ENCODE measurements around the gene FBLN7. TPM values are rescaled to one million over a fixed set of nuclear protein-coding genes. Genes with fewer than 3 reads are reported as not detected.
A peak's percentile ranks its signal among the peaks of the same experiment; 100 is the strongest.

Gene FBLN7
- total RNA-seq, 1 donor from 2014 or later = 1.2 TPM

GRCh38 chr2:112140205-112140802 lies 2.1 kb downstream of the FBLN7 start:
- DNase-seq (ENCODE audit: low spot score) = no peak

DNA sequence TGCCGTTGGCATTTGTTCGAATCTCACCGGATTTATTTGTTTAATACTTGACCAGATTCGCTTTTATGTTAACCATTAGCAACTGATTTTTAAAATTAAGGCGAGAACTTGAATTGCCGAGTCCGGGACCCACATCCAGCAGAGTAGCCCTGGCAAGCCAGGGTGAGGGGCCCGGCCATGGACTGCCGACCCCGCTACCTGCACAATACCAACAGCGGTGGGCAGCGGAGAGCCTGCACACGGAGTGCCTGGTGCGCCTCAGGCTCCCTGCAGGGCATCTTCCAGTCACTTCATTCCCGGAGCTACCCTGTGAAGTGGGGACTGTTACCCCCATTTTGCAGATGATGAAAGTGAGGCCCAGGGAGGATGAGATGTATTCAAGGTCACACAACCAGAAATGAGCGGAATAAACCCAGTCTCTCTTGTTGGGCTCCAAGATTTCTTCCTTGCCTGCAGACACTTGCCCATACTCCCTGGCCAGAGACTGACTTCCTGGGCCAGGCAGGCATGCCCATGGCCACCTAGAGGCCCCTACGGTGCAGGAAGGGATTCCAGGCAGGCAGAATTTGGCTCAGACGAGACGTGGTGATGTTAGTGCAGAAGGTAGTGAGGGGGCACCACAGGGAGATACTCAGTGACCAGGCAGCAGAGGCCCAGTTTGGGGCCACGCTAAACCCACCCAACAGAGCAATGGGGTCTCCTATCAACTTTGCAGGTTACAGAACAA lies 2.9 kb downstream of the FBLN7 start:
- no peak for DNase-seq (ENCODE audit: low spot score)

DNA sequence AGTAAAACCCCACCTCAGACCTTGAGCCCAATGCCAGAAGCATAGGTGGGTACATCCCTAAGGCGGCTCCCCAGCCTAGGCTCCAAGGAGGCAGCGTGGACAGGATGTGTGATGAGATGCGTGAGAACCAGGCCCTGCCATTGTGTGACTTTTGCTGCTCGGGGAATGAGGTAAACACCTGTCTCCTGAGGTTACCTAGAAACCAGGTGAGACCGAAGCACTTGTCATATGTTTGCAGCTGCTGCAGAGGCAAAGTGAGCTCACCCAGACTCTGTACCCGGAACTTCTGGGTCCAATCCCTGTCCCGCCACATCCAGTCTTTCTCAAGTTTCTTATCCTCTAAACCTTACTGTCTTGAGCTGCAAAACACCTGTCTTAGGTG lies 3.4 kb downstream of the FBLN7 start:
- no peak for DNase-seq (ENCODE audit: low spot score)

GRCh38 chr2:112142525-112143078 lies 4.4 kb downstream of the FBLN7 start:
- DNase-seq (ENCODE audit: low spot score) = no peak

DNA sequence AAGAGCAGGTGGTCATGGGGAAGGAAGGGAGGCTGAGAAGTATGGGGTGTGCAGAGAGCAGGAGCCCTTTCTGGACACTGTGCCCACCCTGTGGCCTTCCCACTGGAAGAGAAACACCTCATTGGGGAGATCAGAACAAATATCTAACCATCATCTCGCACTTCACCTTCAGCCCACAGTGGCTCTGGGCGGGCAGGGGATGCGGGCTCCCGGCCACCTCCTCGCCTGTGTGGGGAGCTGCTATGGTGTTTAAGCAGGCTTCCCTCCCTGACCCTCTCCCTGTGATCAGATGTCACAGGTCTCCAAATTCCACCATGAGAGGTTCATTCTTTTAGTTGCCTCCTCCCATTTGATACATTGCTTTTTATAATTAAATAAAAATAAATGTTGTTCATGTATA lies 5.0 kb downstream of the FBLN7 start:
- DNase-seq (ENCODE audit: low spot score) = no peak

DNA sequence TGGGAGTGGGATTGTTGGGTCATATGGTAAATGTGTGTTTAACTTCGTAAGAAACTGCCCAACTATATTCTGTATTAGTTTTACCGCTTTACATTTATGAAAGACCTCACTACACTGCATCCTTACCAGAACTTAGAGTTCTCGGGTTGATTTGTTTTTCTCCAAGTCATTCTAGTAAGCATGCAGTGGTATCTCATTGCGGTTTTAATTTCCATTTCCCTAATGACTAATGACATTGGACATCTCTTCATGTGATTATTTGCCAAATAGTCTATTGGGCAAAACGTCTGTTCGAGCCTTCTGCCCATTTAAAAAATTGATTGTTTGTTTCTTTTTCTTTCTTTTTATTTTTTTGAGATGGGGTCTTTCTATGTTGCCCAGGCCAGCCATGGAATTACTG lies 6.8 kb downstream of the FBLN7 start:
- DNase-seq (ENCODE audit: low spot score) = no peak

DNA sequence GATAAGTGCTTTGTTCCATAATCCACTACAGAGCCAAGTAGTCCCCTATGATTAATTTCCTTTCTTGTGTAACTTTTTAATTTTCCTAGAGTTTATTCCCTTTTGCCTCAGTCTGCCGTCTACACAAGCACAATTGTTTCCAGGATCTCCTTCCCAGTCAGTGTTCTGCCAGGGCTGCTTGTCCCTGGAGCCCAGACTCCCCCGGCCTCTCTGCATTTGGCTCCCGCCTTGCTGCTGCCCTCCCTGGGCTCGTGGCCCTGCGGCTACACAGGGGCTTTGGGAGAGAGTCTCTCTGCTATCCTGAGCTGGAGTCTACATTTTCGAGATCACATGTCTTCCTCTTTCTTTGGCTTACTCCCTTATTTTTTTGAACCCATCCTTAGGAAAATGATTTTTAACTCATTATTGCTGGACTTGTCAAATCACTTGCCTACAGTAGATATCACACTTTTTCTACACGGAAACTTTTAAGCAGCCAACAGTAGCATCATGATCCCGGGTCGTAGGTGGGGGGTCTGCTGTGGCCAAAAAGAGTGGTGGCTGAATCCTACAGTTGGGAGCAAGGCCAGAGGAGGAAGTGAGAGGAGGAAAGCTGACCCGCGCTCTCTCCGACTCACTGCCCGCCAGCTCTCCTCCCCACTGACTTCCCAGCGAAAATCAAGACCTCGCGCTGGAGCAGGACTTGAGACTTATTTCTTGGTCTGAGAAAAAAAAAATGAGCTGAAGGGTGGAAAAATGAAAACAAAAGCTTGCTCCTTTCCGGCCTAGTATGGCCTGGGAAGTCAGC lies 9.4 kb downstream of the FBLN7 start:
- no peak for DNase-seq (ENCODE audit: low spot score)

DNA sequence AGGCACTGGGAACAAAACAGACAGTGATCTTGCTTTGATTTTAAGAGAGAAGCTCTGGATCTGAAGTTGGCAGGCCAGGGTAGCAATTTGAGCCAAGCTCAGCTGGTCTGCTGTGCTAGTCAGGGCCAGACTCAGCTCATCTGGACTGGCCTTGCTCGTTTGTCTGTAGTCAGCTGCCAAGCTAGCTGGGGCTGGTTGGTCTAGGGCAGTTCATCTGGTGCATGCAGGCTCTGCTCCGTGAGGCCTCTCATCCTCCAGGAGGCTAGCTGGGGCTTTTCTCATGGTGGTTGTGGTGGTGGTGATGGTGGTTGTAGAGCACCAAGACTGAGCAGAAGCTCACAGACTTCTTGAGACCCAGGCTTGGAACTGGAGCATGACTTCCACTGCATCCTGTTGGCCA lies 10.3 kb downstream of the FBLN7 start:
- DNase-seq (ENCODE audit: low spot score) = no peak

GRCh38 chr2:112149194-112149593 lies 11.0 kb downstream of the FBLN7 start:
- DNase-seq (ENCODE audit: low spot score) = no peak

- DNase-seq (ENCODE audit: low spot score) = no peak
Observed at GRCh38 chr2:112149866-112150435, 11.8 kb downstream of the FBLN7 start.

- DNase-seq (ENCODE audit: low spot score) = peak; percentile 86
Observed at GRCh38 chr2:112150447-112150846, 12.3 kb downstream of the FBLN7 start.

- no peak for DNase-seq (ENCODE audit: low spot score)
Observed at GRCh38 chr2:112150851-112151250, 12.7 kb downstream of the FBLN7 start.

DNA sequence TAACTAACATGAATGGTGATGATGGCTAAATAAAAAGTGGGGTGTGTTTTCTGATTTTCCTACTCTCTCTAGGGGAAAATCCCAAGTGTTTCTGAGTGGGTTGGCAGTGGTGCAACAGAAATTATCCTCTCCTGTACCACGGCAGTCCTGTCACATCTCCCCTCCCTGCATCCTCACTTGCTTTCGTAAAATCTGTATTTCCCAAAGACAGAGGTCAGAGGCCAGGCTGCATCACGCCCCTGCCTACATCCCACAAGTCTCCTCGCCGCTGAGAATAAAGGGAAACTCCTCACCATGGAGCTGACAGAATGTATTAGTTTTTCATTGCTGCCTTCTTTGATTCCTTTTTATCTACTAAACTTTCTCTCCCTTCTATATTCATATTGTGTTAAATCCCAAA lies 13.1 kb downstream of the FBLN7 start:
- no peak for DNase-seq (ENCODE audit: low spot score)

GRCh38 chr2:112151701-112152440 lies 13.7 kb downstream of the FBLN7 start:
- no peak for DNase-seq (ENCODE audit: low spot score)

DNA sequence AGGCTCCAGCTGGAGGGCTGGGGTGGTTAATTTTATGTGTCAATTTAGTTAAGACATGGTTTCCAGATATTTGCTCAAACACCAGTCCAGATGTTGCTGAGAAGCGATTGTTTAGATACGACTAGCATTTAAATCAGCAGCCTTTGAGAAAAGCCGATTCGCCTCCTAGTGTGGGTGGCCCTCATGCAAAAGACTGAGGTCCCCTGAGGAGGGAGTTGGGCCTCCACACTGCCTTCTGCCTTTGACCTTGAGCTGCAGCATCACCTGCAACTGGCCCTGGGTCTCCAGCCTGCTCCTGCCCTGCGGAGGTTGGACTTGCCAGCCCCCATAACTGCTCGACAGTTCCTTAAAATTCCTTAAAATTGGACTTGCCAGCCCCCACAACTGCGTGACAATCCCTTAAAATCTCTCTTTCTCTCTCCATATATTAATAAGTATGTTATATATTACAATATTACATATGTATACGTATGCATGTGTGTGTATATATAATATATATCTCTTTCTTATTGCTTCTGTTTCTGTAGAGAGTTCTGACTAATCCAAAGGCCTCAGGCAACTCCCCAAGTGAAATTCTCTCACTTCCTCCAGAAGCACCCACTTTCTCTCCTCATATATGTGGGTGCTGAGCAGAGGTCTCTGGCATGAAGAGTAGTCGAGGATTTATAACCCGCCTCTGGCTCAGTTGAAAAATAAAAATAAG lies 14.4 kb downstream of the FBLN7 start:
- DNase-seq (ENCODE audit: low spot score) = no peak

DNA sequence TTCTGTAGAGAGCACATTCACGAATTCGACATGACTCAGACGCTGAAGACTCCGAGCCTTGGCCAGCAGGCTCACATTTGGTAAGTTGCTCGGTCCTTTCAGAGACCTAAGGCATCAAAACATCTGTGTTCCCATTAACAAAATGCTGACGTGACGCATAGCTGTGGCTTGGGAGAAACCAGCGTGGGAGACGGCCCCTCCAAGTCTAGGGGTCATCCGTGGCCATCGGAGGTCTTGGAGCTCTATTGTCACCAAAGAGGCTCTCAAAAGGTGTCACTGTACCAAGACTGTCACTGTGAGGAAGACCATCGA lies 14.9 kb downstream of the FBLN7 start:
- DNase-seq (ENCODE audit: low spot score) = no peak

GRCh38 chr2:112153501-112153900 lies 15.3 kb downstream of the FBLN7 start:
- DNase-seq (ENCODE audit: low spot score) = no peak

DNA sequence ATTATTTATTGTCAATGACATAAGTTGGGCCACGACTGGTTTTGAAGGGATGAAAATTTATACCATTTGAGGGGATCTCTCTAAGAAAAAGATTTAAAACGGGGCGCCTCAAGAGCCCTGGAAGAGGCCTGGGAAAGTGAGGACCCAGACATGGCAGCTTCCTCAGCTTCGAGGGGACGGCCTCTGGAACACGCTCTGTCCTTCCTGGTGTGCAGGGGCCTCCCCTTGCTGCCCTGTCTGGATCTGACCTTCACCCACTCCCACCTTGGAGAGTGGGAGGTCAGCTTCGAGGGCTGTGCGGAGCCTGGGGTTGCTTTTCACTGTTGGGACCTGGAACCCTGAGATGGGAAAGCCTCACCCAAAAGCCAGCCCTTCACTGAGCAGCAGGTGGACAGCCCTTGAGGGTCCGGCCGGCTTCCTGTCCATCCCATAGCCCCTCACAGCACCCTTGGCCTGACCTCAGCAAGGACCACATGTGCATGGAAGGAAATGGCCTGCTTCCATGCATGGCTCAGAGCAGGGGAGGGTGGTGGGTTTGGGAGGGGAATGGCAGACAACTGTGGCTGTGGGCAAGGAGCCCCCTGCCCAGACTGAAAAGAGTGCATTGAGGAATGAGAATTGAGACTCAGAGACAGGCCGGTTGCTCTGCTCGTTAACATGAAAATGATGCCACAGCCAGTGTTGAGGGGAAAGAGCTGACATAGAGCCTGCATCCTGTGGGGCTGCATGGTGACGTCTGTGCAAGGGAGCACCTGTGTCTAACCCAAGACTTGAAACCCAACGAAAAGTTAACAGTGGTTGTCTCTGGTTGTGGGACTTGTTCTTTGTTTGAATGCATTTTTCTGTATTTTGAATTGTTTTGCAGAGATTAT lies 16.3 kb downstream of the FBLN7 start:
- DNase-seq (ENCODE audit: low spot score) = no peak

DNA sequence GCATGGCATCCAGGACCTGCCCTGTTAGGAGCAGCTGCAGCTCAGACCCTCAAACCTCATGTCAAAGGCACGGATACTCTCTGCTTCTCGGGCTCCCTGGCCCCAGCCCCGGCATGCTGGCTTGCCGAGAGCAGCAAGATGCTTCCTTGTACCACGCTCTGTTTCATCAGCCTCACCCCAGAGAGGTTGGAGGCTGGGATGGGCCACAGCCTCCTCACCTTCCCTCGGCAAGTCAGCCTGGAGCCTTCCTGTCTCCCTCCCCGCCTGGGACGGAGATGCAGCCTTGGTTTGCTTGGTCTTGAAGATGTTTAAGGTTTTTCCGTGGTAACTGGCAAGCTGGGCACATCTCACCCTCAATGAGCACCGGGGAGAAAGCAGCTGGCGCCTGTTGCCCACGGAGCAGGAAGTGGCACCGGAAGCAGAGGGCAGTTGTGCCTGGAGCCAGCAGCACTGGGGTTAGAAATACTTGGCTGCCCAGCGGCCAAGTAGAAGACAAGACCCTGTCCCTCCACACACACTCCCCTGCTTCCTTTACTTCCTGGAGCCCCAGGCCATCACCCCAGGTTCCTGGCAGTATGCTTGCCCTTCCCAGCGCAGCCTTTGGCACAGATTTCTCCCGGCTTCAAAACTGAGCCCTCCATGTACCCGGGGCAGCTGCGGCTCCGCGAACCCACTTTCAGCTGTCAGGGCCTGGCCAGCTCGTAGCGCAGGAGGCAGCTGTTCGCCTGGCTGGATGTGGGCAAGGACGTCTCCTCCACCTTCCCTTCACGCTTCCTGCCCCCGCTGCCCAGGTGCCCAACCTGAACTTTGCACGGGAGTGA lies 17.4 kb downstream of the FBLN7 start:
- DNase-seq (ENCODE audit: low spot score) = no peak
